Skin epidermis (tissue), 12 donors: ENCODE results near the gene SH2D7.
A peak's percentile ranks its signal among the peaks of the same experiment; 100 is the strongest.

Source experiments
- H3K27ac ChIP-seq, 21 experiments: fragments of 200-600 bp; sonication (generic) in 11 of 21; one replicate each; pipeline ENCODE4 v1.5.0; 2020; ENCODE audit warnings: mild to moderate bottlenecking in 3 of 21, inconsistent platforms in 2 of 21, moderate library complexity in 2 of 21
- H3K4me3 ChIP-seq, 7 experiments: fragments of 200-600 bp; sonication (generic) in 2 of 7; one replicate each; pipeline ENCODE4 v1.5.0; 2020; ENCODE audit warnings: inconsistent platforms in 2 of 7, mild to moderate bottlenecking in 2 of 7, moderate library complexity in 1 of 7

The SH2D7 gene

GRCh38 chr15:78092261-78093041, at the start of gene SH2D7:
Gene SH2D7 (plus strand): TSS chr15:78092561. CDS start chr15:78092585, 24 bp downstream.
- no peak within 1 kb of the TSS for H3K27ac ChIP-seq
- H3K4me3 ChIP-seq, result no peak within 1 kb of the TSS

GRCh38 chr15:78044407-78045155, 47.8 kb upstream of the SH2D7 start:
- no peak overlapping the region for H3K4me3 ChIP-seq
- H3K27ac ChIP-seq, result peak overlapping the region in 11 of 21 experiments; percentile 26 to 95 (median 44)

- H3K4me3 ChIP-seq, result no peak overlapping the region
- H3K27ac ChIP-seq, result peak overlapping the region in 4 of 21 experiments; percentile 33 to 95 (median 70)
Observed at GRCh38 chr15:78045189-78045588, 47.2 kb upstream of the SH2D7 start.

GRCh38 chr15:78046796-78047341, 45.5 kb upstream of the SH2D7 start:
- no peak overlapping the region for H3K4me3 ChIP-seq
- H3K27ac ChIP-seq, result peak overlapping the region in 20 of 21 experiments; percentile 32 to 95 (median 76)

- Histone ChIP-seq H3K27ac (peak overlapping the region in 20 of 21 experiments; percentile 32 to 95 (median 76)), H3K4me3 (no peak overlapping the region)
Observed at GRCh38 chr15:78047761-78048627, 44.4 kb upstream of the SH2D7 start.

GRCh38 chr15:78048628-78048920, 43.8 kb upstream of the SH2D7 start:
- no peak overlapping the region for H3K4me3 ChIP-seq
- peak overlapping the region in 20 of 21 experiments; percentile 32 to 95 (median 72) for H3K27ac ChIP-seq

- Histone ChIP-seq H3K4me3 (no peak overlapping the region), H3K27ac (peak overlapping the region in 19 of 21 experiments; percentile 14 to 95 (median 68))
Observed at GRCh38 chr15:78049691-78050440, 42.5 kb upstream of the SH2D7 start.

- H3K4me3 ChIP-seq, result no peak overlapping the region
- H3K27ac ChIP-seq, result peak overlapping the region in 19 of 21 experiments; percentile 9 to 95 (median 67)
Observed at GRCh38 chr15:78050441-78050809, 41.9 kb upstream of the SH2D7 start.

- Histone ChIP-seq H3K4me3 (no peak overlapping the region), H3K27ac (peak overlapping the region in 19 of 21 experiments; percentile 1 to 95 (median 65))
Observed at GRCh38 chr15:78050826-78051225, 41.5 kb upstream of the SH2D7 start.

GRCh38 chr15:78051596-78051995, 40.8 kb upstream of the SH2D7 start:
- Histone ChIP-seq H3K4me3 (no peak overlapping the region), H3K27ac (peak overlapping the region in 17 of 21 experiments; percentile 9 to 95 (median 67))

- no peak overlapping the region for H3K4me3 ChIP-seq
- peak overlapping the region in 15 of 21 experiments; percentile 33 to 95 (median 75) for H3K27ac ChIP-seq
Observed at GRCh38 chr15:78052001-78052401, 40.4 kb upstream of the SH2D7 start.

- peak overlapping the region in 16 of 21 experiments; percentile 7 to 95 (median 68) for H3K27ac ChIP-seq
- no peak overlapping the region for H3K4me3 ChIP-seq
Observed at GRCh38 chr15:78052545-78052944, 39.8 kb upstream of the SH2D7 start.

- peak overlapping the region in 5 of 21 experiments; percentile 11 to 95 (median 76) for H3K27ac ChIP-seq
- no peak overlapping the region for H3K4me3 ChIP-seq
Observed at GRCh38 chr15:78054518-78054917, 37.8 kb upstream of the SH2D7 start.

GRCh38 chr15:78054966-78055365, 37.4 kb upstream of the SH2D7 start:
- Histone ChIP-seq H3K4me3 (no peak overlapping the region), H3K27ac (peak overlapping the region in 11 of 21 experiments; percentile 7 to 95 (median 78))

- Histone ChIP-seq H3K4me3 (no peak overlapping the region), H3K27ac (peak overlapping the region; percentile 38 to 95 (median 78))
Observed at GRCh38 chr15:78055919-78056713, 36.2 kb upstream of the SH2D7 start.

- no peak overlapping the region for H3K4me3 ChIP-seq
- H3K27ac ChIP-seq, result peak overlapping the region in 20 of 21 experiments; percentile 46 to 95 (median 78)
Observed at GRCh38 chr15:78056714-78057269, 35.6 kb upstream of the SH2D7 start.

GRCh38 chr15:78057803-78058202, 34.6 kb upstream of the SH2D7 start:
- H3K4me3 ChIP-seq, result no peak overlapping the region
- H3K27ac ChIP-seq, result peak overlapping the region in 19 of 21 experiments; percentile 43 to 95 (median 78)
